SKM-1 (cell line): ENCODE results near the gene KCTD18.
A peak's percentile ranks its signal among the peaks of the same experiment; 100 is the strongest.

Source experiments
- DNase-seq: peaks from one replicate; lab custom pipeline; 2025; ENCODE audit not compliant: unreplicated experiment; lab: John Stamatoyannopoulos, UW

Gene KCTD18

GRCh38 chr2:200509612-200510433 lies at the start of gene KCTD18:
KCTD18 (minus strand) TSS chr2:200510068; CDS start chr2:200507016, 3,052 bp downstream.
- peak; percentile 71 for DNase-seq

GRCh38 chr2:200540793-200541192 lies 30.9 kb upstream of the KCTD18 start:
- no peak for DNase-seq

GRCh38 chr2:200538139-200538538 lies 28.3 kb upstream of the KCTD18 start:
- DNase-seq = no peak

- no peak for DNase-seq
These were observed 24.7 kb upstream of the KCTD18 start for GRCh38 chr2:200534572-200534971.

GRCh38 chr2:200533754-200534153 lies 23.9 kb upstream of the KCTD18 start:
- no peak for DNase-seq

- DNase-seq = no peak
These were observed 18.4 kb upstream of the KCTD18 start for GRCh38 chr2:200528228-200528627.

- DNase-seq = peak; percentile 95
These were observed 16.2 kb upstream of the KCTD18 start, which contains the start of gene SGO2 for GRCh38 chr2:200525882-200526651. SGO2 (plus strand) TSS chr2:200526207; CDS start chr2:200532976, 6,769 bp downstream.

- DNase-seq = no peak
These were observed 15.6 kb upstream of the KCTD18 start for GRCh38 chr2:200525551-200525881.

- no peak for DNase-seq
These were observed 15.2 kb upstream of the KCTD18 start for GRCh38 chr2:200525066-200525465.

- DNase-seq = no peak
These were observed 13.7 kb upstream of the KCTD18 start for GRCh38 chr2:200523604-200524003.

GRCh38 chr2:200523158-200523557 lies 13.3 kb upstream of the KCTD18 start:
- no peak for DNase-seq

GRCh38 chr2:200515155-200515554 lies 5.3 kb upstream of the KCTD18 start:
- DNase-seq = no peak

- no peak for DNase-seq
These were observed 645 bp downstream of the KCTD18 start for GRCh38 chr2:200509235-200509611.

GRCh38 chr2:200507179-200507578 lies 2.7 kb downstream of the KCTD18 start:
- DNase-seq = no peak

GRCh38 chr2:200506679-200507078 lies 3.2 kb downstream of the KCTD18 start:
- no peak for DNase-seq

- DNase-seq = no peak
These were observed 7.7 kb downstream of the KCTD18 start for GRCh38 chr2:200502196-200502595.

- no peak for DNase-seq
These were observed 11.3 kb downstream of the KCTD18 start for GRCh38 chr2:200498402-200499162.

GRCh38 chr2:200496696-200497095 lies 13.2 kb downstream of the KCTD18 start:
- no peak for DNase-seq

GRCh38 chr2:200494048-200494447 lies 15.8 kb downstream of the KCTD18 start:
- DNase-seq = no peak

- no peak for DNase-seq
These were observed 17.2 kb downstream of the KCTD18 start for GRCh38 chr2:200492656-200493055.

GRCh38 chr2:200490001-200490400 lies 19.9 kb downstream of the KCTD18 start:
- DNase-seq = no peak
